ENCODE measurements around the gene SH3PXD2A.

Gene SH3PXD2A

DNA sequence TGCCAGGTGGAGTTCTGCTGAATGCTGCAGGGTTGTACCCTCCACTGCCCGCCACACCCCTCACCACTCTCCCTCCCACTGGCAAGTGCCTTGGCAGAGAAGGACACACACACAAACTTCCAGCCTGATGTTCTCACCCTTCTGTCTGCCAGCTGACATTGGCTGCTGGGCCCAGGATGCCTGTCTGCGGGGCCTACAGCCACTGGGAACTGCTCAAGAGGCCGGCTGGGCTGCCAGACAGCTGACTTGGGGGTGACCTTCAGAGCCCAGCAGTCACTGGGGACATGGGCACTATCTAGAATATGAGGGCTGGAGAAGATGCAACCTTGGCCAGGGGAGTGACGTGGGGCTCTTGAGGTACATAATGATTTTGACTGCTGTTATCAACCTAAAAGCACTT, 157.1 kb downstream of the SH3PXD2A start:
- no peak for FAIRE-seq

DNA sequence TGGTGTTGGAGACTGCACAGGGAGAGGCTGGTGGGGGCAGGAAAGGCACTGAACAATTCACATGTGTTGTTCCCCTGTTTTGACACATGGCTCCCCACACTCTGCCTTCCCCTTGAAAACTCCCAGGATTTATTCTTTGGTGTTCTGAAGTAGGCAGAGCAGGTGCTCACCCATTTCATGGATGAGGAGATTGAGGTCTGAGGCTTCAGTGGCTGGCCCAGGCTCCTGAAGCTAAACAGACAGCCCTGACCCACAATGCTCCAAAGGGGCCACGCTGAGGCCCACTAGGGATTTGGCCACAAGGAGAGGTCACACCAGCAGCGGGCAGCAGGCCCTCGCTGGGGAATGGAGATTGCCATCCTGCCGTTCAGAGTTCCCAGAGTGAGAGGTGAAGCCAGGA, 157.6 kb downstream of the SH3PXD2A start:
- FAIRE-seq: no peak

DNA sequence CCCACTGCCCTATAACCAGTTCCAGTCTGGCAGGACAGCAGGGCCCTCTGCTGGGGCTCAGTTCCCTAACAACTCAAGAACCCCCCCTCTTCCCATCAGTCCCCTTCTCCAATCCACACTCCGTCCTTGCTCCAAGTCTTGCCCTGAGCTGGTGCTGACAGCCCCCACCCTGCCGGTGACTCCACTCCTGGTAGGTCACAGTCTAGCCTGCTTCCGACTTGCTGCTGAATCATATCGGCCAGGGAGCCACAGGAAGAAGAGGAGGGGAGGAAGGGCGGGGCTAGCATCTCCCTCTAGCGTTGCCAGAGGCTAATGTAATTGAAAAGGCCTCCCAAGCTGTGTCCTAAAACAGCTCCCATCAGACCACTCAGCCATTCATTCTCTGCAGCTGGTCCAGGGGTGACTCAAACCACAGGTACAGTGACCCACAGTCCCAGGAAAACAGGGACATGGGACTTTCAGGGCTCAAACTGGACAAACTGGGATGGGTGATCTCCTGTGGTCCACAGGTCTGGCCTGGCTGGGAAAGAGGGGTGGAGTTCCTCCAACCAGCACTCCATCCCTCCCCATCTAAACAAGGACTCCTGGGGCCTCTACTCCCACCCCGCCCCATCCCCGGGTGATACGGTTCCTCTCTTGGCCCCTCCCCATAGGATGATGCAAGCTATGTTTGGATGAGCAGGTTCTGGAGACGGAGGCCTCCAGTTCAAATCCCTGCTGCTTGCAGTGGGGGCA, 158.8 kb downstream of the SH3PXD2A start:
- FAIRE-seq: no peak

DNA sequence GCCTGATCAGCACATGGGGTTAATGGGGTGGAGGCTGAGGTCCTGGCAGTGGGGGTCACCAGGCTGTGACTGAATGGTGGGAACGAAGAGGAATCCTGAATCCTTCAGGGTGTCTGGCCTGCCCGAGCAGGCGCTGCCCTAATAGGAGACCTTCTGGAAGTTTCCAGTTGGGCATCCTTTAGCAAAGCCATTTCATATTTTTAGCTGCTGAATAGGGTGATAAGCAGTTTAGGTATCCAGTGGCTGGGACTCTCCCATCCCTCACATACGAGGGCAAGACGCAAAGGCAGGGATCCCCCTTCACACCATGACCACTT, 159.3 kb downstream of the SH3PXD2A start:
- no peak for FAIRE-seq

DNA sequence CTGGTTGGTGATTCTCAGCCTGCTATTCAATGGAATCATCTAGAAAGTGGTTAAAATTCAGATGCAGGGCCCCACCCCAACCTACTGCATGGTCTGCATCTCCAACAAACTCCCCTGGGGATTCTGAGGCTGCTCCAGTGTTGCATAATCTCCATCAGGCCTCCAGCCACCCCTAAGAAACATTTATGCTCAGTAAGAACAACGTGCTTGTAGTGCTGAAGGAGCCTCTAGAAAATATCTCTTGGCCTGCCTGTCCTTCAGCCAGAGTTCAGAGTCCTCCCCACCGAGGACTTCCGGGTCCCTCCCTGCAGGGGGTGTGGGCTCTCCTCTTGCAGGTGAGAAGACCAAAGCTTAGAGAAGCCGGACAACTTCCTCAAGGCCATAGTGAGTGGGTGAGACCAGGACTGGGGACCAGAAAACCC, 159.8 kb downstream of the SH3PXD2A start:
- FAIRE-seq: no peak

DNA sequence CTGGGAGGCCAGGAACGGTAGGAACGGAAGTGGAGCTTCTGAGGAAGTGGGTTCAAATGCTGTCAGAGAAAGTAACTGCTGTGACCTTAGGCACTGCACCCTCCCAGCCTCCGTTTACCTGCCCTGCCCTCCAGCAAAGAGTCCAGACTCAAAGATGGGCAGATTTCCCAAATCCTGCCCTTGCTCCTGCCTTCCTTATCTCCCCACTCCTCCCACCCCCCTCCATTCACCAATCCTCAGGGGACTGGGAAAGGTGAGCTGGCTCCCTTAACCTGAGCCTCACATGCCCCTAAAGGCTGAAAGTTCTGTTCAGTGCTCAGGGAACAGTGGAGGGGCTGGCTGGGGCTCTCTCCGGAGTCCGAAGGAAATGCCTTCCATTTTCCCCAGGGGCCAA, 161.6 kb downstream of the SH3PXD2A start:
- no peak for FAIRE-seq

DNA sequence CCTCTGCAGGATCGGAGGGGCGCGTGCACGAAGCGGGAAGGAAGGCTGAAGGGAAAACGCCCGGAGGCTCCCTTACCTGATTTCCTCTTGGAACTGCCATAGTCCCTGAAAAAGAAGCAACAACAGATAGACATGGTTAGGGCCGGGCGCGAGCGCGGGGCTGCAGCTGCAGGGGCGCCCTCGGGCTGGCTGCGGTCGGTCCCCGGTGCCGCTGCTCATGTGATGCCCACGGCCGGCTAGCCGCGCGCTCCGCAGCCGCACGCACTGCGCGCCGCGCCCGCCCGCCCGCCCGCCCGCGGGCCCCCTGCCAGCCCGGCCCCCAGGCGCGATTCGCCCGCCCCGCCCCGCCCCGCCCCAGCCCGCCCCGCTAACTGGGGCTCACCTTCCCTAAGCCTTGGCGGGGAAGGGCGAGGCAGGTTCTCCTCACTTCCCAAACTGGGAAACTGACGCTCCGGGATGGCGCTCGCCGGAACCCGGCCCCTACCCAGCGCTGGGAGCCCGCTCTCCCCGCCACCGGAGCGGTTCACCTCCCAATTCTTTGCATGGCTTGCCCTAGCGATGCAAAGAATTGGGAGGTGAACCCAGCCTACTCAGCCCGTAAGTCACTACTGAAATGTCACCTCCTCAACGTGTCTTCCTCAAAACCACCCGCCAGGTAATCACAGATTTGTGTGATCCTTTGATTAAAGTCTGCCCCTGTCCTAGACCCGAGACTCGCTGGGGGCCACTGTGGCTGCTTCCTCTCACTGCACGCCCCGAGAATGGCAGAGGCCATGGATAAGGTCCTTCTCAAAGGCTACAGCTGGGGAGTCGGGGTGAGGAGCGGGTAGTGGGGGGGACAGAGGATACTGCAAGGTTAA, 162.2 kb downstream of the SH3PXD2A start:
- FAIRE-seq: no peak

DNA sequence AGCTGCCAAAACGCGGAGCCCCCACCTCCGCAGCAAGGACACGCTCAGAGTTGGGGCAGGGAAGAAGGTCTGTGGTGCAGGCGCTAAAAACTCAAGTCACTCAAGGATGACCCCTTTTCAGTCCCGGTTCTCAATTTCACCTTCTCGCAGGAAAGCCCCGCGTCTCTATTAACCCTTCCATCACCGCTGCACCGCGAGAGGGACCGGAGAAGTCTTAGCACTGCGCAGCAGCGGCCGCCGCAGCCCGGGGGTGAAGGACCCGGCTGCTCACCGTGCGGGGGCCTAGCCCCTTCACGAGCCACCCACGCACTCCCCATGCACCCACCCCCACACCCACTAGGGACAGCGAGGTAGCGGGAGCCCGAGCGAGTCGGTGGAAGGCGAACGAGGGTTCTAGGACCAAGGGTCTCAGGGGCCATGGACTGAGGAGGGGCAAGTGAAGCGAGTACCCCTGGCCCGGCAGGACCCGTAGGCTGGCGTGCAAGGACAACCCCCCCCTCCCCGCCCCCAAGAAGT, 162.9 kb downstream of the SH3PXD2A start:
- FAIRE-seq: no peak

DNA sequence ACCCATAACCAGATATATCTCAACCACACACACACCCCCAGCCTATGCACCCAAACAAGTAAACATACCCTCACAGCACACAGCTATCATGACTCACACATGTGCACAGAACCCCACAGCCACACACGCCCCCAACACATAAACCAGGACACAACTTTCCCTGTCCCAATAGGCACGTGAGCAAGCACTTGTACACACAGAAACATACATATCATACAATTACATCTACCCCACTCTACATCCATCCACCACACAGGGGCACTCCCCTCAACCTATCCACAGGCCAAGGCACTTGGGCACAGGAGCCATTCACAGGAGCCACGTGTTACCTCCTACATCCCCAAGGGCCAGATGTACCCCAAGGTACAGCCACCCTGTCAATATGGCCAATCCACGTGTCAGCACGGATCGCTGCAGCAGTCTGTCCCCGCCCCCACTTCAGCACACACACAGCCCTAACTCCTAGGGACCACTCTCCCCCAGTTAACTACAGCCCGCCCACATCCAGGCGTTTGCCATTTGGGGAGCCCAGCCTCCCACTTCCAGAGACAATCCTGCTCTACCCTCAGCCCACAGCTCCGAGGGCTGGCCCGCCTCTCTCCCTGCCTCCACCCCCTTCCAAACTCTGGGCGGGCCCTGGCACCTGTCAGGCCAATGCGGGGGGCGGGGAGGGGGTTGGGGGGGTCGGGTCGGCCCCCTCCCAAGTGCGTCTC, 163.5 kb downstream of the SH3PXD2A start:
- no peak for FAIRE-seq

DNA sequence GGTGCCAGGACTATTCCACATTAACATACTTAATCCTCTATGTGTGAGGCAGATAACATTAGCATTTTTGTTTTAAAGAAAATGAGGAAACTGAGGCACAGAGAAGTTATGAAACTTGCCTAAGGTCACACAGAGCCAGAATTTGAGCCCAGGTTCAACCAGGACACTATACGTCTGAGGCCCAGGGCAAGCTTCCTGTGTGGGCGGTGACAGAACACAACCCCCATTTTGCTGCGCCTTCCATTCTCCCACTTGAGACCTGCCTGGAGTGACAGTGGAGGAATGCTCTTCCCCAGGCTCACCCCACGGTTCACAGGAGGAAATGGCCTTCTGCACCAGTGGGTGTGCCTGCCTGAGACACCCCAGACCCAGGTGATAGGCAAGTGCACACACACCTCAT, 164.1 kb downstream of the SH3PXD2A start:
- FAIRE-seq: no peak

DNA sequence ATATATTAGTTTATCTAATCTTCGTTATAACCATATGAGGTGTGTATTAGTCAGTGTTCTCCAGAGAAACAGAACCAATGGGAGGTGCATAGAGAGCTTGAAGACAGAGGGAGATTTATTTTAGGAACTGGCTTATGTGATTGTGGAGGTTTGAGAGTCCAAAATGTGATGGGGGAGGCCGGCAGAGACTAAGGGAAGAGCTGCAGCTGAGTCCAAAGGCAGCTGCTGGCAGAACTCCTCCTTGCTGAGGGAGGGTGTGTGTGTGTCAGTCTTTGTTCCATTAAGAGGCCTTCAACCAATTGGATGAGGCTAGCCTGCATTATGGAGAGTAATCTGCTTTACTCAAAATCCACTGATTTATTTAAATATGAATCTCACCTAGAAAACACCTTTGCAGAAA, 165.1 kb downstream of the SH3PXD2A start:
- FAIRE-seq: no peak

DNA sequence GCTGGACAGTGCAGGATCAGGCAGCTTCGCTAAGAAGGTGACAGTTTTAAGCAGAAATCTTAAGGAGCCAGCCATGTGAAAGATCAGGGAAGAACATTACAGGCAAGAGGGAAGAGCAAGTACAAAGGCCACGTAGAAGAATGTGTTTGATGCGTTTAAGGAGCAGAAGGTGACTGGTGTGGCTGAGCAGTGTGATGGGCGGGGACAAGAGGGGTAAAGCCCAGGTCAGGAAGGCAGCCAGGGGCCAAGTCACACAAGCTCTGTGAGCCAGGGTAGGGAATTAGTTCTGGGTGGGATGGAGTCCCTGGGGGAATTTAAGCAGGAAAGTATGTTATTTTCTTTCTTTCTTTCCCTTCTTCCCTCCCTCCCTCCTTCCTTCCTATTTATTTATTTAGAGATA, 166.9 kb downstream of the SH3PXD2A start:
- no peak for FAIRE-seq

DNA sequence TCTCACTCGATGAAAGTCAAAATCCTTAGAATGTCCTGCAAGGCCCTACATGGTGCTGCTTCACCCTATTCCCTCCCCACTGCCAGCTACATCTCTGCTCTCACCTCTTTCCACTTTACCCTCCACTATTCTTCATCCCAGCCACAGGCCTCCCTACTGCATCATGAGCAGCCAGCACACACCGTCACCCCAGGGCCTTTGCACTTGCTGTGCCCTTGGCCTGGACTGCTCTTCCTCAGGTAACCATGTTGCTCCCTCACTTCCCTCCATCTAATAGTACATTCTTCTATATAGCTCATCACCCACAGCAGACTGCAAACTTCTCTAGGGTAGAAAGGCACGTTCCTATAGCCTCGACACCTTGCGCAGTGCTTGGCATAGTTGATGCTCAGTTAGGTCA, 167.7 kb downstream of the SH3PXD2A start:
- no peak for FAIRE-seq

DNA sequence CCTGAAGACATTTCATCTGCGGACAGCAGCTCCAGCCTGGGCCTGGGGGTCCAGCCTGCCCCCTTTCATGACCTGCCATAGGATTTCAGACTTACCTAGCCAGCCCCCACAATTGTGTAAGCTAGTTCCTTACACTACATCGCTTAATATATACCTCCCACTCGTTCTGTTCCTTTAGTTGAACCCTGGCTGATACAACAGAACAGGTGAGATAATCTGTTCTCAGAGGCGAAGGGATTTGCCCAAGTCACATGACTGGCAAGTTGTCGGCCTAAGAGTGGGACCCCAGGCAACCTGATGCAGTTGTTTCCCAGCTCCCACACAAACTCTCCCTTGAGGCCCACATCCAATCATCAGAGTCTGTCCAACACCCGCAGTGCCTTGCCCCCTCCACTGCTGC, 168.2 kb downstream of the SH3PXD2A start:
- no peak for FAIRE-seq

DNA sequence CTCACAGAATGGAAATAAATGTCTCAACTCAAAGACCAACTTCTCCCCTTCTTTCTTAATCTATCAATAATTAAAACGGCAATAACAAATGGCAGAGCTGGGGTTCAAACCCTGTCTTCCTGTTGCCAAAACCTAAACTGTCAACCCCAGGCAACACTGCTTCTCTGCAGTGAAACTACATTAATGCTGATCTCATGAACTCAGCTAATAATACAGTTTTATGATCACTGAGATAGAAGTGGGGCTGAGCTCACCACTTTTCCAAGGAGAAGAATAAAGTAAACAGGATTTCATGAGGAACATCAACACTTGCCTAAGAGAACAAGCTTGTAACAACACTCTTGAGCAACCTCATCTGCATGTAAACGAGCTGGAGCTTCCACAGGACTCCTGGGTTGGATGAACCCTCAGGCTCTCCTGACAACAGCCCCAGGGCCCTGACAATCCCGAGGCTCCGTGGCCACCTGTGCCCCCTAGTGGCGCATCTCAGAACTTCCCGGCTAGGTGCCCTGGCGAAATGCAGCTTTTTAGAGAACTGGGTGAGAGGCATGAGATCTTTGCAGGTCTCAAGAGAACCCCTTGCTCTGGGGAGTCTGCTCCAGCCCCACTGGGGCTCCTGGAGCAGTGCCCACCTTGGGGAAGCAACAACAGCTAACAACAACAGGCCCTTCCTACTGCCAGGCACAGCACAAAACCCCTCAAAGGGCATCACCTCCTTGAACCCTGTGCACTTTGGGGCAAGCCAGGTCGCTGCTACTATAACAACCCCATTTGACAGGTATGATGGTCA, 169.3 kb downstream of the SH3PXD2A start:
- FAIRE-seq: peak; percentile 6

DNA sequence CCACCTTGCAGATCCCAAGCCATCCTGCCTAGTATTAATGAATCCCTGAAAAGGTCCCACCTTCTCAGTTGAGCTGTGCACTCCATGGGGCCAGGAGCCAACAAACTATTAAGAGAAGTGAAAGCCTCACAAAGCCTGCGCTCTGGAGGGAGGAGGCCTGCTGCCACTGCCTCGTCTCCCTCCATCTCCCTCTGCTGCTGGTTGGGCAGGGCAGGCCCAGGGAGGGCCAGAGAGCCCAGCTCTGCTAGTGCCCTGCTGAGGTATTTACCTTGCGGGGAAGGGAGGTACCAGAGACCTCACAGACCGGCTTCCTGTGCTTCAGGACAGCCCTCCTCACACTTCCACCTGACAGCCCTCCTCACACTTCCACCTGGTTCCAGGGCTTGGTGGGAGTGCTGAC, 171.5 kb downstream of the SH3PXD2A start:
- FAIRE-seq: no peak

DNA sequence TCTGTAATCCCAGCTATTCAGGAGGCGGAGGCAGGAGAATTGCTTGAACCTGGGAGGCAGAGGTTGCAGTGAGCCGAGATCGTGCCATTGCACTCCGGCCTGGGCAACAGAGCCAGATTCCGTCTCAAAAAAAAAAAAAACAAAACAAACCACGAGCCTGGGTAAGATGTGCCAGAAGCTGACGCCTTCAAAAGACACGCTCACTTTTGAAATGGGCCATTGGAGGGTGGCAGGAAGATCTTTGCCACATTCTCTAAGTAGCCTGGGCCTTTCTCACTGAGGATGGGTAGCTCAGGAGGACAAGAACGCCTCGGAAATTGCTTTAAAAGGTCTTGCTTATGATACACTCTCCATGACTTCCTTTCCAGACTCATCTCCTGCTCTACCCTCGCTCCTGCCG, 172.7 kb downstream of the SH3PXD2A start:
- no peak for FAIRE-seq

DNA sequence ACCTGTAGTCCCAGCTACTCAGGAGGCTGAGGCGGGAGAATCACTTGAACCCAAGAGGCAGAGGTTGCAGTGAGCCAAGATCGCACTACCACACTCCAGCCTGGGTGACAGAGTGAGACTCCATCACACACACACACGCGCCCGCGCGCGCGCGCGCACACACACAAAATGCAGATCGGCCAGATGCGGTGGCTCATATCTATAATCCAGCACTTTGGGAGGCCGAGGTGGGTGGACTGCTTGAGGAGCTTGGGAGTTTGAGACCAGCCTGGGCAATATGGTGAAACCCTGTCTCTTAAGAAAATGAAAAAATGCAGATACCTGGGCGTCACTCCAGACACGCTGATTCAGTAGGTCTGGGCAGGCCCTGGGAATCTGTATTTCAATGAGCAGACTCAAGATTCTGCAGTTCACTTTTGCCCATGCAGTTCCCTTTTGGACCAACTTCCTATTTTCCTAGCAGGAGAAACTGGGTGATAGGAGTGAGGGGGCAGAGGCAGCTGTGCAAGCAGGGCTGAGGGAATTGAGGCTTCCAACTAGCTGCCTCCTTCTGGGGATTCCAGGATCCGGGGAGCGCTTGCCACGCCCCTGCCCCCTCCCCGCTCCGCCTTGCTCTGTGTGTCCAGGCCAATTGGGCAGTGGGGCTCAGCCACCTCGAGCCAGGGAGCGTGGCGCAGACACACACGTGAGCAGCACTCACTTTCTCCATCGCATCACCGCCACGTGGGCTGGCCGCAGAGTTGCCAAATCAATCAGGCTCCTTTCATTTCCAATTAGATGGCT, 173.6 kb downstream of the SH3PXD2A start:
- FAIRE-seq: no peak

DNA sequence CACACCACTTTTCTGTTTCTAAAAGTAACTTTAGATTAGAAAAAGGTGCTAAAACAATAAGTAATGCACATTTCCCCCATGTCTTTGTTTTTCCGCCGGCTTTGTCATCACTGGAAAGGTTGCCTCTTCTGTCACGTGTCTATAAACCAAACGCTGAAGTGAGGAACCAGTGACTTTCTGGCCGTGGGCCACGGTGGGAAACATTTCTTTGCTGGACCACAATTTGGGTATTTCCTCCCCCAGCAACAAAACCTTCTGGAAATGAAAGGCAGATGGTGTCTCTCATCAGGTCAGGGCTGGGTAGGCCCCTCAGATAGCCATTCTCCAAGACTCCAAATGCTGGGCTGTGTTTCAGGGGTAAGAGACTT, 174.5 kb downstream of the SH3PXD2A start:
- FAIRE-seq: no peak

DNA sequence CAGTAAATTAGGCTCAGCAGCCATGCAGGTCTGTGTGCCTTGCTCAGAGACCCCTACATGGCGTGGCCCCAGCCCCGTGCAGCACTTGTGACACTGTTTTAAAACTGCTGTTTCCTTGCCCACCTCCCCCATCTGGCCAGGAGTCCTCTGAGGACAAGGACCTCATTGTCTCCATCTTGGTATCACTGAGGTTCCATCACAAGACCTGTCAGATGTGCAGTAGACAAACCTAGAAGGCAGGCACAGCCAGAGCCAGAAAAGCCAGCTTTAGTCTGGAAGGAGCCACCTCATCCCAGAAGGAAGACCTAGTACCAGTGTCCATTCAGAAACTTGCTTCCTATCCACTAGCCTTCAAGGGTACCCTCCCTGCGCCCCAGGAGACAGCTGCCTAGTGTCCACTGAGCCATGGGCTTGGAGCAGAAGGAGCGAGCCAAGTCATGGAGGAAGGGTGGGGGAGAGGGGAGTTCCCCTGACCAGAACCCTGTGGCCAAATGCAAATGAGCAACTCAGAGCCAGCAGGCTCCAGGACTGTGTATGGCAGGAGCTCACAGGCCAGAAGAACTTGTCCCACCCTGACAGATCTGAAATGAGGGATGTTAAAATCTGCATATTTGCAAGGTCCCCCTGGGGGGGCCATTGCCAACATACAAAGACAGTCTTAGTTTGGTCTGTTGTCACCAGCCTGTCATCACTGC, 176.1 kb downstream of the SH3PXD2A start:
- FAIRE-seq: no peak

DNA sequence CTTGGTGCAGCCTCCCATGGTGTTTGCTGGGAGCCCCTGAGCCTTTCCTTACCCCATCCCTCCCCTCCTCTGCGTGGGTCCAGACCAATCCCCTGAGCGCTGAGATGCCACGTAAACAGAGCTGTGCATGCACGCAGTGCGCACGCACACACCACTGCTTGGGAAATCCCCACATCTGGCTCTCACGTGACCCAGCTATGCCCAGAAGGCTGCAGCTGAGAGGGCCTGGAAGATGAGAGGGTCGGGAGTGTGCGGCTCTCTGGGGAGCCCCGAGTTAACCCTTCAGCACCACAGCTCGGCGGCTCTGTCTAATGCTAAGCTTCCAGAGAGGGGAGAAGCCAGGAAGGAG, 177.2 kb downstream of the SH3PXD2A start:
- FAIRE-seq: no peak

Data from A204.1 (cell line).